Endothelial cell of umbilical vein (primary cell): ENCODE measurements around the gene UPP1.

ENCODE experiments used
- CTCF ChIP-seq, 2 donors: IDR thresholded peaks; 1 replicate in 1 of 2; 2 replicates in 1 of 2; pipeline ENCODE4 v1.5.1; 2011; ENCODE audit warnings: low read length in 2 of 2, mild to moderate bottlenecking in 2 of 2, moderate library complexity in 2 of 2, control low read depth in 1 of 2, inconsistent platforms in 1 of 2, low read depth in 1 of 2; ENCODE audit not compliant: insufficient read depth in 1 of 2; ENCODE audit errors: extremely low read depth in 1 of 2
- EZH2 ChIP-seq: IDR thresholded peaks from 2 replicates; pipeline ENCODE4 v1.6.1; 2012; ENCODE audit warnings: borderline replicate concordance, low read depth, mild to moderate bottlenecking, moderate library complexity, low read length, inconsistent platforms; ENCODE audit not compliant: severe bottlenecking
- POLR2A ChIP-seq: IDR thresholded peaks from 2 replicates; pipeline ENCODE4 v1.6.1; 2012; ENCODE audit warnings: low read depth, mild to moderate bottlenecking, control low read depth, low read length

- TF ChIP-seq CTCF (IDR thresholded peaks at IDR 0.05; ENCODE audit: extremely low read depth in 1 of 2, insufficient read depth in 1 of 2, low read depth in 1 of 2, low read length in 2 of 2) (no peak), EZH2 (no peak), POLR2A (no peak)
These were observed 55.3 kb downstream of the UPP1 start for GRCh38 chr7:48144291-48144768.
